Measurements from ENCODE around the gene NUTM2A.
A peak's percentile ranks its signal among the peaks of the same experiment; 100 is the strongest.
"Not testable (repeated sequence)": the region's sequence is repeated elsewhere in the genome, so short reads cannot be mapped to it uniquely, and the experiment has no call there.

The NUTM2A gene

GRCh38 chr10:87225148-87225547 lies at the start of gene NUTM2A:
Gene NUTM2A, plus strand, starts transcription at chr10:87225448. Its CDS starts 383 bp downstream, at chr10:87225831.
- DNase-seq, result not testable (repeated sequence)

GRCh38 chr10:87177587-87177986 lies 47.7 kb upstream of the NUTM2A start:
- DNase-seq, result not testable (repeated sequence)

- not testable (repeated sequence) for DNase-seq
These were observed 40.8 kb upstream of the NUTM2A start for GRCh38 chr10:87184421-87184820.

GRCh38 chr10:87186016-87186415 lies 39.2 kb upstream of the NUTM2A start:
- not testable (repeated sequence) for DNase-seq

- DNase-seq, result not testable (repeated sequence)
These were observed 37.7 kb upstream of the NUTM2A start for GRCh38 chr10:87187573-87187972.

- DNase-seq, result not testable (repeated sequence)
These were observed 33.4 kb upstream of the NUTM2A start for GRCh38 chr10:87191841-87192240.

GRCh38 chr10:87200924-87201323 lies 24.3 kb upstream of the NUTM2A start:
- DNase-seq, result not testable (repeated sequence)

- DNase-seq, result not testable (repeated sequence)
These were observed 20.4 kb upstream of the NUTM2A start for GRCh38 chr10:87204801-87205200.

GRCh38 chr10:87206922-87207321 lies 18.3 kb upstream of the NUTM2A start:
- not testable (repeated sequence) for DNase-seq

- DNase-seq, result not testable (repeated sequence)
These were observed 14.9 kb upstream of the NUTM2A start for GRCh38 chr10:87210309-87210708.

- DNase-seq, result not testable (repeated sequence)
These were observed 13.4 kb upstream of the NUTM2A start for GRCh38 chr10:87211848-87212247.

GRCh38 chr10:87213150-87213765 lies 12.0 kb upstream of the NUTM2A start:
- DNase-seq, result not testable (repeated sequence)

- DNase-seq, result not testable (repeated sequence)
These were observed 11.4 kb upstream of the NUTM2A start for GRCh38 chr10:87213806-87214205.

- DNase-seq, result peak; percentile 13 to 17
These were observed 9.1 kb upstream of the NUTM2A start for GRCh38 chr10:87216120-87216519.

GRCh38 chr10:87219370-87219769 lies 5.9 kb upstream of the NUTM2A start:
- DNase-seq, result not testable (repeated sequence)

GRCh38 chr10:87222789-87223188 lies 2.5 kb upstream of the NUTM2A start:
- not testable (repeated sequence) for DNase-seq

GRCh38 chr10:87228247-87228646 lies 3.0 kb downstream of the NUTM2A start:
- DNase-seq, result not testable (repeated sequence)

- not testable (repeated sequence) for DNase-seq
These were observed 4.0 kb downstream of the NUTM2A start for GRCh38 chr10:87229211-87229610.

GRCh38 chr10:87234854-87235253 lies 9.6 kb downstream of the NUTM2A start:
- DNase-seq, result not testable (repeated sequence)

- DNase-seq, result not testable (repeated sequence)
These were observed 12.0 kb downstream of the NUTM2A start for GRCh38 chr10:87237244-87237643.

- DNase-seq, result not testable (repeated sequence)
These were observed 14.1 kb downstream of the NUTM2A start for GRCh38 chr10:87239346-87239808.

GRCh38 chr10:87242192-87242591 lies 16.9 kb downstream of the NUTM2A start:
- not testable (repeated sequence) for DNase-seq

- not testable (repeated sequence) for DNase-seq
These were observed 22.1 kb downstream of the NUTM2A start for GRCh38 chr10:87247335-87247734.

- not testable (repeated sequence) for DNase-seq
These were observed 23.6 kb downstream of the NUTM2A start for GRCh38 chr10:87248818-87249353.

Data from Kasumi-1 (cell line).